Activated CD8-positive, alpha-beta T cell treated with anti-CD3 and anti-CD28 coated beads for 36 hours (primary cell): ENCODE data around the gene FOXC1. TPM values are rescaled to one million over a fixed set of nuclear protein-coding genes. Genes with fewer than 3 reads are reported as not detected.

Experiments used
- ATAC-seq: fragments of 200-7000 bp; cut with Tn5 transposase; one replicate; pipeline ENCODE4 v1.10.0; 2021; ENCODE audit warnings: mild to moderate bottlenecking, moderate library complexity
- CTCF ChIA-PET: fragments of 350-600 bp; sonication (Branson Sonifier 250); formaldehyde crosslinking; loops from one replicate; lab custom pipeline; 2021; ENCODE audit warnings: antibody characterized with exemption; lab: Charles Lee
- POLR2A ChIA-PET: fragments of 350-600 bp; sonication (Branson Sonifier 250); formaldehyde crosslinking; loops from one replicate; lab custom pipeline; 2021; ENCODE audit warnings: antibody characterized with exemption; lab: Charles Lee
- DNase-seq: peaks from one replicate; pipeline ENCODE4 v3.0.0-alpha.2; 2020
- H3K27ac Mint-ChIP-seq: one replicate; pipeline ENCODE4 v1.8.0; 2021; ENCODE audit warnings: mild to moderate bottlenecking, mixed read lengths
- H3K27me3 Mint-ChIP-seq: one replicate; pipeline ENCODE4 v1.8.0; 2021; ENCODE audit warnings: mixed read lengths
- H3K36me3 Mint-ChIP-seq: one replicate; pipeline ENCODE4 v1.8.0; 2021; ENCODE audit warnings: low read depth, mixed read lengths
- H3K4me1 Mint-ChIP-seq: one replicate; pipeline ENCODE4 v1.8.0; 2021; ENCODE audit warnings: low read depth, mixed read lengths
- H3K4me3 Mint-ChIP-seq: one replicate; pipeline ENCODE4 v1.8.0; 2021; ENCODE audit warnings: mild to moderate bottlenecking, moderate library complexity, mixed read lengths
- H3K9me3 Mint-ChIP-seq: one replicate; pipeline ENCODE4 v1.8.0; 2021; ENCODE audit warnings: mixed read lengths
- CTCF ChIP-seq: fragments of 200-600 bp; IDR thresholded peaks from one replicate; pipeline ENCODE4 v1.8.0; 2022; ENCODE audit warnings: antibody characterized with exemption, mild to moderate bottlenecking
- intact Hi-C: fragments of 100-400 bp; cut with micrococcal nuclease; formaldehyde crosslinking; loops from one replicate; pipeline ENCODE4 v1.10.0; 2022
- total RNA-seq, 2 experiments: library from RNA; stranded (reverse); gene quantifications; one replicate each; pipeline ENCODE4 v1.2.3, GENCODE V29; 2021

Gene FOXC1
- total RNA-seq, 2 experiments from 2014 or later: 0.16 TPM; not detected in 1

DNA sequence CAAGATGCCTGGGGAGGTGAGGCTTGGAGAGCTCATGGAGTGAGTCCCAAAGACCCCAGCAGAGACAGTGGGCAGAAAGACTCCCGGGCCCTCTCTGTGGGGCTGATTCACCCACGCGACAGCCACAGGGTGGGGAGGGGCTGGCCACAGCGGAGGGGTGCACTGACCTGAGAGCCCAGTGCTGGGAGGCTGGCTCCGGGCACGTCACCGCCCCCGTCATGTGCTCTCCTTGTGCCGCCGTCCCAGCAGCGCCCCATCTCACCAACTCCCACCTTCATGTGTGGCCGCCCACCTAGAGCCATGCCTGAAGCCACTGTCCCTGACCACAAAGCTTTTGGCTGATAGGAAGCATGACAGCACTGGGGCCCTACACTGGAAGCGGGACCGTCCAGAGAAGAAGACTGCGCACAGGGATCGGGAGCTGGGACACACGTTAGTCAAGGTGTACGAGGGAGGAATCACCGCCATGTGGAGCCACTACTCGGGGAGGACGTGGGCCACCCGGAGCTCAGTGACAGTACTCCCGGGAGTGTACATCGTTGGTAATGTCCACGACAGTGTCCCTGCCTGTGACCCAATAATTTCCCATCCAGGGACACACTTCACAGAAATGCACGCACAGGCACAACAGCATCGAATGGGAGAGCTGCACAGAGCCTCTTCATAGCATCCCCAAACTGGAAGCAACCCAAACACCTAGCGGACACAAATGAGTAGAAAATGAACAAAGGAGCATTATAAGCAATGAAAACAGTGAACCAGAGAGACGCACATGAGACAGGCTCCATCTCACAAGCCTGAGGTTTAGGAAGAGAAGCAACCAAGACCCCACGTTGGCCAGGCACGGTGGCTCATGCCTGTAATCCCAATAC lies 28.4 kb upstream of the FOXC1 start:
- H3K4me1 Mint-ChIP-seq: no peaks in the 10 kb centered on the region
- TF ChIP-seq CTCF: no peak
- intact Hi-C loops: no loop called here
- no peak overlapping the region for H3K27ac Mint-ChIP-seq
- CTCF ChIA-PET: interaction anchor here (1.0 kb wide), 1 partner anchor 15 kb away, joined by 5 read pairs; no protein-coding TSS in a partner anchor
- no peaks in the 10 kb centered on the region for H3K9me3 Mint-ChIP-seq
- no peak overlapping the region for H3K4me3 Mint-ChIP-seq
- no peaks in the 10 kb centered on the region for H3K36me3 Mint-ChIP-seq
- POLR2A ChIA-PET: interaction anchor here (0.6 kb wide), 1 partner anchor 1174 kb away, joined by 3 read pairs; no protein-coding TSS in a partner anchor
- H3K27me3 Mint-ChIP-seq: peaks cover 10% of the 10 kb centered on the region
- DNase-seq (no peak), ATAC-seq (no peak)

- Mint-ChIP-seq H3K27ac (no peak overlapping the region), H3K4me3 (no peak overlapping the region), H3K27me3 (peaks cover 14% of the 10 kb centered on the region), H3K36me3 (no peaks in the 10 kb centered on the region), H3K4me1 (no peaks in the 10 kb centered on the region), H3K9me3 (no peaks in the 10 kb centered on the region)
- TF ChIP-seq CTCF: no peak
- ChIA-PET CTCF (interaction anchor here (0.8 kb wide), 1 partner anchor 1402 kb away, joined by 3 read pairs; no protein-coding TSS in a partner anchor), POLR2A (no interaction called here)
- intact Hi-C loops: no loop called here
- DNase-seq (no peak), ATAC-seq (no peak)
Observed at GRCh38 chr6:1584146-1584545, 25.6 kb upstream of the FOXC1 start.

- H3K4me3 Mint-ChIP-seq: no peak overlapping the region
- POLR2A ChIA-PET: no interaction called here
- ATAC-seq: no peak
- no peaks in the 10 kb centered on the region for H3K4me1 Mint-ChIP-seq
- H3K27ac Mint-ChIP-seq: no peak overlapping the region
- intact Hi-C loops: no loop called here
- no peak for DNase-seq
- H3K27me3 Mint-ChIP-seq: peaks cover 16% of the 10 kb centered on the region
- H3K9me3 Mint-ChIP-seq: no peaks in the 10 kb centered on the region
- H3K36me3 Mint-ChIP-seq: no peaks in the 10 kb centered on the region
- CTCF ChIA-PET: interaction anchor here (0.9 kb wide), 1 partner anchor 1049 kb away, joined by 3 read pairs; no protein-coding TSS in a partner anchor
- TF ChIP-seq CTCF: no peak
Observed at GRCh38 chr6:1584996-1585668, 24.6 kb upstream of the FOXC1 start.

DNA sequence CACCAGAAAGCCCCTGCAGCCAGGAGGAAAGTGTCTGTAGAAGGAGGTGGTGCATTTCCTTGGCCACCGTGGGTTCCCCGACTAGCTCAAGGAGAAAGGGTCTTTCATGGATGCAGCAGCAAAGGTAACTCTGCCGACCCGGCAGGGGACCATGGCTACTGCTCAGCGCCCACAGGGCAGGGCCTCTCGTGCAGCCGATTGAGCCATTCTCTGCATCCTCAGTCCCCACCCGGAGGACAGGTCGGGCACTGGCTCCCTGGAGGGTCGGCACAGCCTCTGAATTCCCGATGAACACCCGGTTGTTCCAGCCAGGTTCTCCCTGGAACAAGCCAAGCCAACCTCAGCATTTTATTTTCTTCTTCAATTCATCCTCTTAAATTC lies 24.1 kb upstream of the FOXC1 start:
- DNase-seq: no peak
- no peak for TF ChIP-seq CTCF
- ATAC-seq: no peak
- H3K4me3 Mint-ChIP-seq: no peak overlapping the region
- H3K27me3 Mint-ChIP-seq: peaks cover 17% of the 10 kb centered on the region
- no peaks in the 10 kb centered on the region for H3K4me1 Mint-ChIP-seq
- POLR2A ChIA-PET: no interaction called here
- no peak overlapping the region for H3K27ac Mint-ChIP-seq
- intact Hi-C loops: no loop called here
- no peaks in the 10 kb centered on the region for H3K9me3 Mint-ChIP-seq
- no peaks in the 10 kb centered on the region for H3K36me3 Mint-ChIP-seq
- CTCF ChIA-PET: interaction anchor here (0.9 kb wide), 1 partner anchor 1049 kb away, joined by 3 read pairs; no protein-coding TSS in a partner anchor

DNA sequence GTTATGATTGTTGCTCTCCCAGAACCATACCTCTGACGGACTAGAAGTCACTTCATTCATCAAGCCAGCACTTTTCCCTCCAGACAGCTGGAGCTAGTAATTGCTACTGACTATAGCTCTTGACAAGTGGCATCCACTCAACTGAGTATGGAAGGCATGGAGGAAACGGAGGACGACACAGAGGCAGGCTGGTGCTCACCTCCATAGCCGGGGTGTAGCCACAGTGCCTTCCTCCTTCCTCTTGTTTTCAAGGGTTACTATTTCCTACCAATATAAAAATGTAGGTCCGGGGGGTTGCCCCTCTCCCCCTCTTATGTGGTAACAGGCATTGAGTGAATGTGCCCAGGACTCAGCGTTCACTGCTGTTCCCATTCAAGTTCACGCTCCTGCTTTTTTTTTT lies 23.5 kb upstream of the FOXC1 start:
- no peaks in the 10 kb centered on the region for H3K36me3 Mint-ChIP-seq
- ChIA-PET CTCF (no interaction called here), POLR2A (no interaction called here)
- H3K27ac Mint-ChIP-seq: no peak overlapping the region
- ATAC-seq (no peak), DNase-seq (no peak)
- H3K27me3 Mint-ChIP-seq: peaks cover 17% of the 10 kb centered on the region
- H3K9me3 Mint-ChIP-seq: no peaks in the 10 kb centered on the region
- TF ChIP-seq CTCF: no peak
- H3K4me3 Mint-ChIP-seq: no peak overlapping the region
- H3K4me1 Mint-ChIP-seq: no peaks in the 10 kb centered on the region
- intact Hi-C loops: no loop called here
